Esophagus mucosa (tissue), 1 donor: ENCODE data around the gene ARHGAP24. TPM values are rescaled to one million over a fixed set of nuclear protein-coding genes. Genes with fewer than 3 reads are reported as not detected.
"Not testable (repeated sequence)": the region's sequence is repeated elsewhere in the genome, so short reads cannot be mapped to it uniquely, and the experiment has no call there.

ENCODE experiments used
- ATAC-seq: fragments of 200-7000 bp; cut with Tn5 transposase; one replicate; pipeline ENCODE4 v1.9.1; 2020
- total RNA-seq: library from RNA; stranded (reverse); gene quantifications from one replicate; pipeline ENCODE4 v1.2.4, GENCODE V29; 2023
- donor health status: DM: yes; HTN: yes; CAD: no.

The ARHGAP24 gene
- total RNA-seq, 1 donor from 2014 or later: 6.1 TPM

- ATAC-seq: no peak
Observed at GRCh38 chr4:85482010-85482738, 7.2 kb downstream of the ARHGAP24 start.

GRCh38 chr4:85486425-85487086 lies 11.6 kb downstream of the ARHGAP24 start:
- no peak for ATAC-seq

- ATAC-seq: no peak
Observed at GRCh38 chr4:85488416-85488815, 13.5 kb downstream of the ARHGAP24 start.

- peak; percentile 26 for ATAC-seq
Observed at GRCh38 chr4:85489273-85489981, 14.5 kb downstream of the ARHGAP24 start.

GRCh38 chr4:85491527-85491926 lies 16.6 kb downstream of the ARHGAP24 start:
- ATAC-seq: no peak

GRCh38 chr4:85492336-85492735 lies 17.4 kb downstream of the ARHGAP24 start:
- no peak for ATAC-seq

- ATAC-seq: no peak
Observed at GRCh38 chr4:85495621-85496020, 20.7 kb downstream of the ARHGAP24 start.

- no peak for ATAC-seq
Observed at GRCh38 chr4:85496126-85496849, 21.3 kb downstream of the ARHGAP24 start.

GRCh38 chr4:85496933-85497332 lies 22.0 kb downstream of the ARHGAP24 start:
- peak; percentile 51 for ATAC-seq

- peak; percentile 93 for ATAC-seq
Observed at GRCh38 chr4:85498068-85498733, 23.3 kb downstream of the ARHGAP24 start.

- no peak for ATAC-seq
Observed at GRCh38 chr4:85499573-85499972, 24.6 kb downstream of the ARHGAP24 start.

GRCh38 chr4:85500110-85500867 lies 25.3 kb downstream of the ARHGAP24 start:
- peak; percentile 33 for ATAC-seq

GRCh38 chr4:85501145-85501544 lies 26.2 kb downstream of the ARHGAP24 start:
- not testable (repeated sequence) for ATAC-seq

- ATAC-seq: no peak
Observed at GRCh38 chr4:85508654-85509053, 33.7 kb downstream of the ARHGAP24 start.

GRCh38 chr4:85509882-85510631 lies 35.1 kb downstream of the ARHGAP24 start:
- ATAC-seq: no peak

GRCh38 chr4:85510632-85510984 lies 35.7 kb downstream of the ARHGAP24 start:
- no peak for ATAC-seq

GRCh38 chr4:85512446-85513205 lies 37.7 kb downstream of the ARHGAP24 start:
- no peak for ATAC-seq

- ATAC-seq: no peak
Observed at GRCh38 chr4:85514117-85514516, 39.2 kb downstream of the ARHGAP24 start.

- no peak for ATAC-seq
Observed at GRCh38 chr4:85514783-85515182, 39.8 kb downstream of the ARHGAP24 start.

- no peak for ATAC-seq
Observed at GRCh38 chr4:85515701-85516100, 40.8 kb downstream of the ARHGAP24 start.
